Ascending aorta (tissue), 2 donors: ENCODE measurements around the gene POLR2M. TPM values are rescaled to one million over a fixed set of nuclear protein-coding genes. Genes with fewer than 3 reads are reported as not detected.

ENCODE experiments used
- DNase-seq, 2 donors: peaks; one replicate each; pipeline ENCODE4 v3.0.0-alpha.2; 2019; ENCODE audit warnings: low spot score in 2 of 2
- H3K27ac ChIP-seq, 2 donors: fragments of 200-600 bp; sonication (generic); one replicate each; pipeline ENCODE4 v1.5.1; 2016 to 2017; ENCODE audit warnings: mild to moderate bottlenecking in 1 of 2
- H3K27me3 ChIP-seq: fragments of 200-600 bp; sonication (generic); one replicate; pipeline ENCODE4 v1.5.1; 2017
- H3K36me3 ChIP-seq, 2 donors: fragments of 200-600 bp; sonication (generic); one replicate each; pipeline ENCODE4 v1.5.1; 2016
- H3K4me1 ChIP-seq, 2 donors: fragments of 200-600 bp; sonication (generic); one replicate each; pipeline ENCODE4 v1.5.1; 2016 to 2017; ENCODE audit warnings: mild to moderate bottlenecking in 1 of 2
- H3K4me3 ChIP-seq, 2 donors: fragments of 200-600 bp; sonication (generic); one replicate each; pipeline ENCODE4 v1.5.1; 2016 to 2017; ENCODE audit warnings: mild to moderate bottlenecking in 1 of 2
- H3K9me3 ChIP-seq, 2 donors: fragments of 200-600 bp; sonication (generic); one replicate each; pipeline ENCODE4 v1.5.1; 2016
- CTCF ChIP-seq, 3 experiments: fragments of 200-600 bp in 2 of 3; fragments of 450-650 bp in 1 of 3; sonication (generic) in 2 of 3; IDR thresholded peaks; one replicate each; pipeline ENCODE4 v1.5.1; 2016 to 2019; ENCODE audit warnings: antibody characterized with exemption in 3 of 3, mild to moderate bottlenecking in 1 of 3, moderate library complexity in 1 of 3
- intact Hi-C: fragments of 100-400 bp; cut with DNase I; formaldehyde crosslinking; loops from one replicate; pipeline ENCODE4 v1.15.1; 2023
- total RNA-seq: library from RNA; depleted of rRNA; stranded (reverse); fragments of >200 nt; gene quantifications from one replicate; pipeline ENCODE4 v1.1.0, GENCODE V29; 2016

POLR2M gene
- total RNA-seq, 1 donor from 2014 or later = 24.9 TPM

- Histone ChIP-seq H3K4me1 (peaks cover 0 to 8% of the 10 kb centered on the region in 2 donors), H3K36me3 (no peaks in the 10 kb centered on the region), H3K4me3 (no peak overlapping the region), H3K27me3 (no peaks in the 10 kb centered on the region), H3K9me3 (no peaks in the 10 kb centered on the region), H3K27ac (peak overlapping the region in 1 of 2 donors; percentile 19)
- TF ChIP-seq CTCF (IDR thresholded peaks at IDR 0.05) = no peak
- no peak for DNase-seq
- intact Hi-C loops = no loop called here
Measured at GRCh38 chr15:57683481-57683880, 23.0 kb upstream of the POLR2M start.

- Histone ChIP-seq H3K36me3 (no peaks in the 10 kb centered on the region), H3K27me3 (no peaks in the 10 kb centered on the region), H3K27ac (peak overlapping the region in 1 of 2 donors; percentile 1), H3K4me3 (no peak overlapping the region), H3K9me3 (no peaks in the 10 kb centered on the region), H3K4me1 (peaks cover 0 to 5% of the 10 kb centered on the region in 2 donors)
- no peak for DNase-seq
- intact Hi-C loops = no loop called here
- TF ChIP-seq CTCF (IDR thresholded peaks at IDR 0.05) = no peak
Measured at GRCh38 chr15:57684491-57685151, 21.9 kb upstream of the POLR2M start.

- no peaks in the 10 kb centered on the region for H3K36me3 ChIP-seq
- intact Hi-C loops = no loop called here
- peak overlapping the region in 1 of 2 donors; percentile 40 for H3K4me3 ChIP-seq
- no peaks in the 10 kb centered on the region for H3K27me3 ChIP-seq
- H3K4me1 ChIP-seq = peaks cover 0 to 9% of the 10 kb centered on the region in 2 donors
- no peak for TF ChIP-seq CTCF (IDR thresholded peaks at IDR 0.05)
- peak overlapping the region; percentile 66 to 82 for H3K27ac ChIP-seq
- no peak for DNase-seq
- no peaks in the 10 kb centered on the region for H3K9me3 ChIP-seq
Measured at GRCh38 chr15:57685306-57686095, 21.0 kb upstream of the POLR2M start.

GRCh38 chr15:57686657-57687056, 19.9 kb upstream of the POLR2M start:
- no peak for TF ChIP-seq CTCF (IDR thresholded peaks at IDR 0.05)
- Histone ChIP-seq H3K4me1 (peaks cover 8 to 16% of the 10 kb centered on the region in 2 donors), H3K27me3 (no peaks in the 10 kb centered on the region), H3K9me3 (no peaks in the 10 kb centered on the region), H3K4me3 (peak overlapping the region in 1 of 2 donors; percentile 40), H3K27ac (peak overlapping the region; percentile 66 to 82), H3K36me3 (no peaks in the 10 kb centered on the region)
- intact Hi-C loops = no loop called here
- DNase-seq = peak in 1 of 2 donors; percentile 74

- TF ChIP-seq CTCF (IDR thresholded peaks at IDR 0.05) = no peak
- intact Hi-C loops = loop anchor here (10.0 kb wide), 2 partner anchors 776 to 1624 kb away; partner anchors contain the start of gene TCF12
- no peaks in the 10 kb centered on the region for H3K27me3 ChIP-seq
- H3K4me3 ChIP-seq = no peak overlapping the region
- no peak for DNase-seq
- peaks cover 8 to 38% of the 10 kb centered on the region in 2 donors for H3K4me1 ChIP-seq
- H3K27ac ChIP-seq = peak overlapping the region; percentile 76 to 85
- no peaks in the 10 kb centered on the region for H3K36me3 ChIP-seq
- no peaks in the 10 kb centered on the region for H3K9me3 ChIP-seq
Measured at GRCh38 chr15:57690341-57690966, 16.1 kb upstream of the POLR2M start.
